ENCODE data around the gene DEK.
"Not testable (repeated sequence)": the region's sequence is repeated elsewhere in the genome, so short reads cannot be mapped to it uniquely, and the experiment has no call there.

Gene DEK

GRCh38 chr6:18211338-18211737 is 53.0 kb downstream of the DEK start:
- no peak for DNase-seq (ENCODE audit: low read depth)
- no peak overlapping the region for H3K4me3 ChIP-seq (ENCODE audit: low read length)
- TF ChIP-seq, protein P1, sequence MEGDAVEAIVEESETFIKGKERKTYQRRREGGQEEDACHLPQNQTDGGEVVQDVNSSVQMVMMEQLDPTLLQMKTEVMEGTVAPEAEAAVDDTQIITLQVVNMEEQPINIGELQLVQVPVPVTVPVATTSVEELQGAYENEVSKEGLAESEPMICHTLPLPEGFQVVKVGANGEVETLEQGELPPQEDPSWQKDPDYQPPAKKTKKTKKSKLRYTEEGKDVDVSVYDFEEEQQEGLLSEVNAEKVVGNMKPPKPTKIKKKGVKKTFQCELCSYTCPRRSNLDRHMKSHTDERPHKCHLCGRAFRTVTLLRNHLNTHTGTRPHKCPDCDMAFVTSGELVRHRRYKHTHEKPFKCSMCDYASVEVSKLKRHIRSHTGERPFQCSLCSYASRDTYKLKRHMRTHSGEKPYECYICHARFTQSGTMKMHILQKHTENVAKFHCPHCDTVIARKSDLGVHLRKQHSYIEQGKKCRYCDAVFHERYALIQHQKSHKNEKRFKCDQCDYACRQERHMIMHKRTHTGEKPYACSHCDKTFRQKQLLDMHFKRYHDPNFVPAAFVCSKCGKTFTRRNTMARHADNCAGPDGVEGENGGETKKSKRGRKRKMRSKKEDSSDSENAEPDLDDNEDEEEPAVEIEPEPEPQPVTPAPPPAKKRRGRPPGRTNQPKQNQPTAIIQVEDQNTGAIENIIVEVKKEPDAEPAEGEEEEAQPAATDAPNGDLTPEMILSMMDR (conservative IDR thresholded peaks at IDR 0.05; ENCODE audit: low read depth, low read length) = no peak

DNA sequence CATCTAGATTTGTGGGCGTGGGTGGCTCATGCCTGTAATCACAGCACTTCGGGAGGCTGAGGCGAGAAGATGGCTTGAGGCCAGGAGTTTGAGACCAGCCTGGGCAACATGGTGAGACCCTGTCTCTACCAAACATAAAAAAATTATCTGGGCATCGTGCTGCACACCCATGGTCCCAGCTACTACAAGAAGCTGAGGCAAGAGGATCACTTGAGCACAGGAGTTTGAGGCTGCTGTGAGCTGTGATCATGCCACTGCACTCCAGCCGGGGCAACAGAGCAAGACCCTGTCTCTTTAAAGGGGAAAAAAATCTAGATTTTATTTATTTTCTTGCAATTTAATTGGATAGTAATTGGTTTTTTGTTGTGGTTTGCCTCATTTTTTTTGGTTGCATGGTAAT is 53.6 kb downstream of the DEK start:
- TF ChIP-seq, protein P1 (conservative IDR thresholded peaks at IDR 0.05; ENCODE audit: low read depth, low read length) = no peak
- H3K4me3 ChIP-seq (ENCODE audit: low read length) = no peak overlapping the region
- no peak for DNase-seq (ENCODE audit: low read depth)

DNA sequence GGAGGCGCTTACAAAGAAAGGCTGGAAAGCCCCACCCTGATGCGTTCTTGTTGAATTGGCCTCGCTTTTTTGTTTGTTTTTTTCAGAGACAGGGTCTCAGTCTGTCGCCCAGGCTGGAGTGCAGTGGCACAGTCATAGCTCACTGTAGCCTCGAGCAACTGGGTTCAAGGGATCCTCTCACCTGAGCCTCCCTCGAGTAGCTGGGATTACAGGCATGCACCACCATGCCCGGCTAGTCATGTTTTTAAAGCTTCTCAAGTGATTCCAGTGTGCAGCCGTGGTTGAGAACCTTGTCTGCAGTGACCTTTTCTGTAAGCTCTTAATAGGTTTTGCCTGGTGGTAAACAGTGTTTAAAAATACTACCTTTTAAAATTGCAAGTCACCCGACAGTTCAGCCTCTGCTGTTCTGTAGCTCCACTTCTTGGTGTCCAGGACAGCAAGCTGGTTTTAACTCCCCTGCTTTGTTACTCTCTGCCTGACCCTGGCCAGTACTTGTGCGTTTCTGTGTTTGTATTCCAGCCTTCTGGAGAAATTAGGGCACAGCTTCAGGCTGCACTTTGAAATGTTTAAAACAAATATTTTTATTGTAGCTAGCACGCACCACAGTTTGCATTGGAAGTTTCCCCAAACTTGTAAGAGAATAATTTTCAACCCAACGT is 54.7 kb downstream of the DEK start:
- no peak for DNase-seq (ENCODE audit: low read depth)
- H3K4me3 ChIP-seq (ENCODE audit: low read length) = no peak overlapping the region
- TF ChIP-seq, protein P1 (conservative IDR thresholded peaks at IDR 0.05; ENCODE audit: low read depth, low read length) = no peak

DNA sequence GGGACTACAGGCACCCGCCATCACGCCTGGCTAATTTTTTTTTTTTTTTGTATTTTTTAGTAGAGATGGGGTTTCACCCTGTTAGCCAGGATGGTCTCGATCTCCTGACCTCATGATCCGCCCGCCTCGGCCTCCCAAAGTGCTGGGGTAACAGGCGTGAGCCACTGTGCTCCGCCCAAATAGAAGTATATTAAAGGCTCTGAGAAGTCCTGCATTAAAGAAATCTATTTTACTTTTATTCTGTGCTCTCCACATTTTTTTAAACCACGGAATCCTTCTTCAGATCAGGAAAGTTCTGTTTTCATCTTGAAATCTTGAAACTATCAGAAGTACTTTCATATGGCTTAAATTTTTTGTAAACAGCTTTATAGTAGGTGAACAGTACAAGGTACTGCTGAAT is 55.6 kb downstream of the DEK start:
- DNase-seq (ENCODE audit: low read depth); H3K4me3 ChIP-seq (ENCODE audit: low read length): not testable (repeated sequence)

DNA sequence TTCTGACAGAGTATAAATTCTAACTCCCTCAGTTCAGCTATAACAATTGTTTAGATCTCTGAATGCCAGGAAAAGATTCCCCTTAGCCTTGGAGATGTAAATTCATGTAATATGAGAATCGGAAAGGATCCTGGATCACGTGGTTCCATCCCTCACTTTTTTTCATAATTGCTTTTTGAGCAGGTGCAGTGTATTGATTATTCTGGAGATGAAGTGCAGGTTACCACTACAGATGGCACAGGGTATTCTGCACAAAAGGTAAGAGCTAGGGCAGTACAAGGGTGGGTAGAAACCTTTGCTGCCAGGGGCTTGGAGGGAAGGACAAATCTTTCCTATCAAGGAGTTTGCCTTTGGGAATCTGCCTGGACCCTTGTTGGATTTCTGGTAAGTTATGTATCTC is 56.4 kb downstream of the DEK start:
- H3K4me3 ChIP-seq (ENCODE audit: low read length) = no peak overlapping the region
- TF ChIP-seq, protein P1 (conservative IDR thresholded peaks at IDR 0.05; ENCODE audit: low read depth, low read length) = no peak
- no peak for DNase-seq (ENCODE audit: low read depth)

DNA sequence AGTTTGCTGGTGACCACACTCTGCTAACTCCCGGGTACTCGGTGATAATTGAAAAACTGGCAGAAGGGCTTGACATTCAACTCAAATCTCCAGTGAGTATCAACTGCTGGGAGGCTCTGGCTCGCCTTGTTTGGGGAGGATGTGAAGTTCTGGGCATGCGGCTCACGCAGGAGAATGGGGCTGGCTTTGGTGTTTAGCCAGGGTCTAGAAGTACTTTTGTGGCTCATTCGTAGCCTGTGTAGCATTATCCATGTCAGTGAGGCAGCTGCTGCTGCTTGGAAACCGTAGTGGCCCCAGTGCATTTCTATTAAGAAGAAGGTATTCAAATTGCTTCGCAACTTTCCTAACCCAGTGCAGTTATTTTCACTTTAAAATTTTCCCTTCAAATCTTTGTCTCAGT is 56.9 kb downstream of the DEK start:
- H3K4me3 ChIP-seq (ENCODE audit: low read length) = no peak overlapping the region
- TF ChIP-seq, protein P1 (conservative IDR thresholded peaks at IDR 0.05; ENCODE audit: low read depth, low read length) = no peak
- DNase-seq (ENCODE audit: low read depth) = no peak

DNA sequence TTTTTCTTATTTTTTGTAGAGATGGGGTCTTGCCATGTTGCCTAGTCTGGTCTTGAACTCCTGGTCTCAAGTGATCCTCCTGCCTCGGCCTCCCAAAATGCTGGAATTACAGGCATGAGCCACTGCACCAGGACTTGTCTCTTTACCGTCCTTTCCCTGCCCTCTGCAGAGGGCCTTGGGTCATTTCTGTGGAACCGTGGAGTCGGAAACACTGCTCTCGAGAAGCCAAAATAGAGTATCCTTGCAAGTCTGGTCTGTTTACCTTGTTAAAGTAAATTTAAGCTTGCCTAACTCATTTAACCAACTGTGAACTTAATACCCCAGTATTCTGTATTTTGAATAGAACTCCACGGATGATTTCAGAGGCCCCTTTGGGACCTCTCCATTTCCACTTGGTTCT is 57.7 kb downstream of the DEK start:
- no peak overlapping the region for H3K4me3 ChIP-seq (ENCODE audit: low read length)
- TF ChIP-seq, protein P1 (conservative IDR thresholded peaks at IDR 0.05; ENCODE audit: low read depth, low read length) = no peak
- no peak for DNase-seq (ENCODE audit: low read depth)

Data from retinal pigment epithelial cell (primary cell).